A549 (cell line): ENCODE data around the gene KIF5C.

Experiments used
- BHLHE40 ChIP-seq: IDR thresholded peaks from 2 replicates; pipeline ENCODE4 v1.6.1; 2012; ENCODE audit warnings: low read depth, low read length, inconsistent platforms
- CEBPB ChIP-seq, 2 experiments: fragments of >200 bp in 1 of 2; sonication (Bioruptor Twin) in 1 of 2; formaldehyde crosslinking in 1 of 2; IDR thresholded peaks; 2 replicates each; pipeline ENCODE4 v1.6.1; 2012 to 2016
- CHD2 ChIP-seq: fragments of 150-350 bp; IDR thresholded peaks from 2 replicates; pipeline ENCODE4 v1.6.1; 2014; ENCODE audit warnings: low read length; ENCODE audit not compliant: partially characterized antibody
- CTCF ChIP-seq: fragments of >200 bp; sonication (Bioruptor Twin); formaldehyde crosslinking; IDR thresholded peaks from 3 replicates; pipeline ENCODE4 v1.5.1; 2016
- FOSL2 ChIP-seq, 2 experiments: fragments of 450-650 bp in 1 of 2; fragments of >200 bp in 1 of 2; sonication (Bioruptor Twin) in 1 of 2; formaldehyde crosslinking; IDR thresholded peaks; 2 replicates each; pipeline versions ENCODE4 v1.5.0 to v1.6.1; 2016 to 2020; ENCODE audit warnings: mild to moderate bottlenecking in 1 of 2, moderate library complexity in 1 of 2
- NPAS2 ChIP-seq: fragments of 250-450 bp; sonication (Bioruptor Pico); IDR thresholded peaks from 2 replicates; pipeline ENCODE4 v1.8.0; 2022; ENCODE audit warnings: mild to moderate bottlenecking, moderate library complexity, borderline replicate concordance
- POLR2A ChIP-seq: IDR thresholded peaks from 2 replicates; pipeline ENCODE4 v1.6.1; 2012; ENCODE audit warnings: mild to moderate bottlenecking, low read length
- REST ChIP-seq: fragments of 200-600 bp; sonication (generic); IDR thresholded peaks from 2 replicates; pipeline ENCODE4 v1.6.1; 2016; ENCODE audit warnings: antibody characterized with exemption, mild to moderate bottlenecking, moderate library complexity
- RFX5 ChIP-seq: fragments of 450-650 bp; IDR thresholded peaks from 2 replicates; pipeline ENCODE4 v1.7.1; 2014; ENCODE audit warnings: antibody characterized with exemption, mild to moderate bottlenecking, moderate library complexity
- SMC3 ChIP-seq: fragments of >200 bp; sonication (Bioruptor Twin); formaldehyde crosslinking; IDR thresholded peaks from 3 replicates; pipeline ENCODE4 v1.6.1; 2018; ENCODE audit warnings: inconsistent platforms
- SREBF2 ChIP-seq: fragments of 450-650 bp; IDR thresholded peaks from 2 replicates; pipeline ENCODE4 v1.6.1; 2014; ENCODE audit warnings: mild to moderate bottlenecking, moderate library complexity
- USF2 ChIP-seq: fragments of 450-650 bp; IDR thresholded peaks from 2 replicates; pipeline ENCODE4 v1.6.1; 2014; ENCODE audit warnings: antibody characterized with exemption

- TF ChIP-seq FOSL2 (IDR thresholded peaks at IDR 0.05) (no peak), FOSL2 (CRISPR knock-in tag; IDR thresholded peaks at IDR 0.05) (no peak), CTCF (no peak), USF2 (no peak), CHD2 (no peak), REST (no peak), NPAS2 (no peak), SMC3 (no peak), POLR2A (no peak), BHLHE40 (no peak), SREBF2 (no peak), RFX5 (no peak), CEBPB (IDR thresholded peaks at IDR 0.05) (no peak)
Measured at GRCh38 chr2:148922062-148922461, 47.0 kb downstream of the KIF5C start.
